Measurements from ENCODE around the gene OVOL3. TPM values are rescaled to one million over a fixed set of nuclear protein-coding genes. Genes with fewer than 3 reads are reported as not detected.

The OVOL3 gene
- total RNA-seq, 1 donor from 2014 or later = not detected

Other genes with a start within 250 kb of the OVOL3 start
- gene APLP1, start 242.6 kb upstream of the OVOL3 start, total RNA-seq (ENCODE audit: insufficient read depth, low replicate concordance) = 8.4 TPM
- gene NFKBID, start 210.6 kb upstream of the OVOL3 start, total RNA-seq (ENCODE audit: insufficient read depth, low replicate concordance) = 15.6 TPM
- not detected for gene HCST, start 208.6 kb upstream of the OVOL3 start, total RNA-seq (ENCODE audit: insufficient read depth, low replicate concordance)
- 28.4 TPM for gene TYROBP, start 202.8 kb upstream of the OVOL3 start, total RNA-seq (ENCODE audit: insufficient read depth, low replicate concordance)
- 2.9 TPM for gene LRFN3, start 174.8 kb upstream of the OVOL3 start, total RNA-seq (ENCODE audit: insufficient read depth, low replicate concordance)
- 20.2 TPM for gene SDHAF1, start 116.0 kb upstream of the OVOL3 start, total RNA-seq (ENCODE audit: insufficient read depth, low replicate concordance)
- 0.48 TPM for gene SYNE4, start 102.3 kb upstream of the OVOL3 start, total RNA-seq (ENCODE audit: insufficient read depth, low replicate concordance)
- 27.2 TPM for gene ALKBH6, start 96.9 kb upstream of the OVOL3 start, total RNA-seq (ENCODE audit: insufficient read depth, low replicate concordance)
- gene CLIP3, start 78.3 kb upstream of the OVOL3 start, total RNA-seq (ENCODE audit: insufficient read depth, low replicate concordance) = 3.9 TPM
- gene THAP8, start 56.9 kb upstream of the OVOL3 start, total RNA-seq (ENCODE audit: insufficient read depth, low replicate concordance) = 1.4 TPM
- 1.2 TPM for gene WDR62, start 56.2 kb upstream of the OVOL3 start, total RNA-seq (ENCODE audit: insufficient read depth, low replicate concordance)
- 8.4 TPM for gene POLR2I, start 3.7 kb downstream of the OVOL3 start, total RNA-seq (ENCODE audit: insufficient read depth, low replicate concordance)
- gene TBCB, start 4.3 kb downstream of the OVOL3 start, total RNA-seq (ENCODE audit: insufficient read depth, low replicate concordance) = 61.6 TPM
- gene CAPNS1, start 28.9 kb downstream of the OVOL3 start, total RNA-seq (ENCODE audit: insufficient read depth, low replicate concordance) = 147 TPM
- 4.3 TPM for gene COX7A1, start 41.3 kb downstream of the OVOL3 start, total RNA-seq (ENCODE audit: insufficient read depth, low replicate concordance)
- gene ZNF565, start 103.5 kb downstream of the OVOL3 start, total RNA-seq (ENCODE audit: insufficient read depth, low replicate concordance) = 4.3 TPM
- 70.5 TPM for gene ZNF146, start 104.0 kb downstream of the OVOL3 start, total RNA-seq (ENCODE audit: insufficient read depth, low replicate concordance)

Measured in umbilical cord (tissue), 1 donor.